Activated CD8-positive, alpha-beta memory T cell treated with anti-CD3 and anti-CD28 coated beads, Interleukin-2, amount 50 U/mL, for 1 hour (primary cell): ENCODE measurements around the gene SSBP3.
"Not testable (repeated sequence)": the region's sequence is repeated elsewhere in the genome, so short reads cannot be mapped to it uniquely, and the experiment has no call there.

Experiments
- DNase-seq: peaks from one replicate; pipeline ENCODE4 v3.0.0-alpha.2; 2020; ENCODE audit errors: extremely low read depth

Gene SSBP3

DNA sequence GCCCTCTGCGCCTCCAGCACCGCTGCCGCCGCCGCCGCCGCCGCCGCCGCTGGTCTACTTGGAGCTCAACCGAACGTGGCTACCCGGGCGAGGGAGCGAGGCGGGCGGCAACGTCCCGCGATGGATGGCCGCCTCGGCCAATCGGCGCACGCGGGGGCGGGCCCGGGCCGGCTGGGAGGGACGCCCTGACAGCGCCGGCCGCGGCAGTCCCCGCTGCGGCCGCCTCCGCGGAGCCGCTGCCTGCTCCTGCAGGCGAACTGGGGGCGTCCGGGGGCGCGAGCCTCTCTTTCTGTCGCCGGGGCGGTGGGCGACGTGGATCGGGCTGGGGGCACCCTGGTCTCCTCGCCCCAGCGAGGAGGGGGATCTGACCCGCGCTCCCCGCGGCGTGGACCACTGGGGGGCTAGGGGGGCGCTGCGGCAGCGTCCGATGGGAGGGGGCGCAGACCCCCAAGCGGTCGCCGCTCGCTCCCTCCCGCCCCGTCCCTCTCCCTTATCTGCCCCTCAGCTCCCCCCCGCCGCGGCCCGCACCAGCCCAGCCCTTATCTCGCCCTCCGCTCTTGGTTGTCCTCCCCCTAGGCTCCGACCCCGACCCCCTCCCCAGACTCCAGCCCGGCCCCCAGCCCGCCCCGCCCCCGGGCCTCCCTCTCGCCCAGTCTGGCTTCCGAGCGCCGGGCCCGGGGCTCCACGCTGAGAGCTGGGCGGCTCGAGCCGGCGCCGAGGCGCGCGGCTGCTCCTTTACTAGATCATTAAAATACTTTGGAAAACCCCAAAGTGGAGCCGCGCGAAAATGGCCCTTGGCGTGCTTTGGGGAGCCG lies at the start of gene SSBP3:
Gene SSBP3, minus strand, starts transcription at position 56 of the 815 bp plus-strand sequence.
- peak; percentile 74 for DNase-seq

DNA sequence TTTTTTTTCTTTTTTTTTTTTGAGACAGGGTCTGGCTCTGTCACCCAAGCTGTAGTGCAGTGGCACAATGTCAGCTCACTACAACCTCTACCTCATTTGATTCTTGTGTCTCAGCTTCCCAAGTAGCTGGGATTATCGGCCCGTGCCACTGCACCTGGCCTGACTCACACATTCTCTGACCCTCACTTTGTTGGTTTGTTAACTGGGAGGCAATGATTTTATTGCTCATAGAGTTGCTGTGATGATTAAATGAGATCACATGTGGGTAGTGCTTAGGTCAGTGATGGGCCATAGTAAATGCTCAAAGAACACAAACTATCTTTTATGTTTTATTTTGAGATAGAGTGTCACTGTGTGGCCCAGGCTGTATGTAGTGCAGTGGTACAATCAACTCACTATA lies 47.3 kb upstream of the SSBP3 start:
- no peak for DNase-seq

DNA sequence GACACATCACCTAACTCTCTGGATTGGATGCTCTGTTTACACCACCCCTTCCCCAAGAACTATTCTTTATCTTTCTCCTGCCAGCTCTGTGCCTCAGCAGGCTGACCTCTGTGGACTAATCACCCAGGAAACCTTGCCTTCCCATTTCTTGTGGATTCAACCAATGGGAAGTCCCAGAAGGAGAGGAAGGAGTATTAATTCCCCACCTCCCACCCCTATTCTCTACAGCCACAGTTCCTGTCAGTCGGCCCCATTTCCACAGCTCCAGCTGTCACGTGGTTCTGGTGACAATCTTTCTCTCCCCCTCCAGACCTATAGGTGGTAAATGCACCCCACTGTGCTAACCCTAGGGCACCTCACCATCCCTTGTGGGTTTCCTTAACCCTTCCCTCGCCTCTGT lies 46.8 kb upstream of the SSBP3 start:
- no peak for DNase-seq

DNA sequence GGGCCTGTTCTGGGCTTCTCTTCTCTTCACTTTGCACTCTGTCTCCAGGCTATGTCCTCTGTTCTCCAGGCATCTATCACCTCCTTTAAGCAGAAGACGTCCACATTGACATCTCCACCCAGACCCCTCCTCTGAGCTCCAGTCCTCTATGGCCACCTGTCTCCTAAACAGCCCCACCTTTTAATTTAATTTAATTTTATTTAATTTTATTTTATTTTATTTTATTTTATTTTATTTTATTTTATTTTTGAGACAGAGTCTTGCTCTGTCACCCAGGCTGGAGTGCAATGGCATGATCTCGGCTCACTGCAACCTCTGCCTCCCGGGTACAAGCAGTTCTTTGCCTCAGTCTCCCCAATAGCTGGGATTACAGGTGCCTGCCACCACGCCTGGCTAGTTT lies 43.2 kb upstream of the SSBP3 start:
- DNase-seq = not testable (repeated sequence)

DNA sequence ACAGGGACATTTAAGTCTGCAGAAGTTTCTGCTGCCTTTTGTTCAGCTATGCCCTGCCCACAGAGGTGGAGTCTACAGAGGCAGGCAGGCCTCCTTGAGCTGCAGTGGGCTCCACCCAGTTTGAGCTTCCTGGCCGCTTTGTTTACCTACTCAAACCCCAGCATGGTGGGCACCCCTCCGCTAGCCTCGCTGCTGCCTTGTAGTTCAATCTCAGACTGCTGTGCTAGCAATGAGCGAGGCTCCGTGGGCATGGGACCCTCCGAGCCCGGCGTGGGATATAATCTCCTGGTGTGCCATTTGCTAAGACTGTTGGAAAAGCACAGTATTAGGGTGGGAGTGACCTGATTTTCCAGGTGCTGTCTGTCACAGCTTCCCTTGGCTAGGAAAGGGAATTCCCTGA lies 42.6 kb upstream of the SSBP3 start:
- DNase-seq = not testable (repeated sequence)

DNA sequence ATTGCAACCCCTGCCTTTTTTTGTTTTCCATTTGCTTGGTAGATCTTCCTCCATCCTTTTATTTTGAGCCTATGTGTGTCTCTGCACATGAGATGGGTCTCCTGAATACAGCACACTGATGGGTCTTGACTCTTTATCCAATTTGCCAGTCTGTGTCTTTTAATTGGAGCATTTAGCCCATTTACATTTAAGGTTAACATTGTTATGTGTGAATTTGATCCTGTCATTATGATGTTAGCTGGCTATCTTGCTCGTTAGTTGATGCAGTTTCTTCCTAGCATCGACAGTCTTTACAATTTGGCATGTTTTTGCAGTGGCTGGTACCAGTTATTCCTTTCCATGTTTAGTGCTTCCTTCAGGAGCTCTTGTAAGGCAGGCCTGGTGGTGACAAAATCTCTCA lies 40.9 kb upstream of the SSBP3 start:
- not testable (repeated sequence) for DNase-seq

DNA sequence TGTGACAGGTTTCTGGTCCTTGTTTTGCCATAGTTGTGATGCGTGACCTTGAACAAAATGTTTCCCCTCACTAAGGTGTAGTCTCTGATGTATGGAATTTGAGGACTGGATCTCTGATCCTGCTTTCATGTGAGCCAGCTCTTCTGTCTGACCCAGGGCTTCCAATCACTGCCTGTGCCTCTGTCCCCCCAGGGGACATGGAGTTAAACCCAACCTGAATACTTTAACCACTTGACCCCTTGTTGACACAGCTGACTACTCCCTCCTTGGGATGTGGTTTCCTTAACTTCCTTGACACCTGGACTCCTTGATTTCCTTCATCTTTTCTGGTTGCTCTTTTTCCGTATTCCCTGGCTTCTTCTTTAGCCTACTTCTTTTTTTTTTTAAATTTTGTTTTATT lies 36.0 kb upstream of the SSBP3 start:
- no peak for DNase-seq

DNA sequence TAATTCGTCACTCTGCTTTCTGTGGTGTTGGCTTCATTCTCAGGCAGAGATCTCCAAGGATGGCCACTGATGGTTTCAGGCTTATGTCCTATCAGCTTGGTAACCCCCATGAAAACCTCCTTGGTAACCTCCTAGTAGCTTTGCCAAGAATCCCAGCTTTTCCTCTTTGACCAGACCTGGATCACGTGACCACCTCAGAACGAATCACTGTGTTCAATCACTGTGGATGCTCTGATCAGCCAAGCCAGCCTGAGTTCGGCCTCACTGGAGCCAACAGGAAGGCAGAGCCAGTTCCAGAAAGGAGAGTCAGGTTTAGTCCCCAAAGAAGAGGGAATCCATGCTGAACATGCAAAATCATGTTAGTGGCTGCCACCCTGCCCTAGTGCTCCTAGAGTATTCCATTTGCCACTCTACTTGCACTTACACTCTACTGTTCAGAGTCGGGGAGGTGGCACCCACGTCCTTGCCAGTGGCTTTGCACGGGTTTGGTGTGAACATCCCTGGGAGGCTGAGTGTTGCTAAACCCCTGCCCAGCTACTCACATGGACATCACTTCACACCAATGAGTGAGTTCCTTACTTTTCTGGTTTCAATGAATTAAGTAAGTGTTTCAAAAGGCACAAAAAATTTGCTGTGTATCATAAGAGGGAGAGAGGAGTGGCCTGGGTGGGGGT lies 33.5 kb upstream of the SSBP3 start:
- no peak for DNase-seq

DNA sequence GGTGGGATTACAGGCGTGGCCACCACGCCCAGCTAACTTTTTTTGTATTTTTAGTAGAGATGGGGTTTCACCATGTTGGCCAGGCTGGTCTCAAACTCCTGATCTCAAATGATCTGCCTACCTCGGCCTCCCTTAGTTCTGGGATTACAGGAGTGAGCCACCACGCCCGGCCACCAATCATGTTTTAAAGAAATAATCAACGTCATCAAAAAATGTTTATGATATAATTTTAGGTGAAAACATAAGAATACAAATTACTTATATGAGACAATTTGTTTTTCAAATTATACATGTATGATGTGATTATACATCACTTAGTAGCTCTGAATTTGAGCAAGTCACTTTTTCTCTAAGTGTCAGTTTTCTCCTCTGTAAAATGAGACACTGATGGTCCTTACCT lies 31.6 kb upstream of the SSBP3 start:
- DNase-seq = no peak

DNA sequence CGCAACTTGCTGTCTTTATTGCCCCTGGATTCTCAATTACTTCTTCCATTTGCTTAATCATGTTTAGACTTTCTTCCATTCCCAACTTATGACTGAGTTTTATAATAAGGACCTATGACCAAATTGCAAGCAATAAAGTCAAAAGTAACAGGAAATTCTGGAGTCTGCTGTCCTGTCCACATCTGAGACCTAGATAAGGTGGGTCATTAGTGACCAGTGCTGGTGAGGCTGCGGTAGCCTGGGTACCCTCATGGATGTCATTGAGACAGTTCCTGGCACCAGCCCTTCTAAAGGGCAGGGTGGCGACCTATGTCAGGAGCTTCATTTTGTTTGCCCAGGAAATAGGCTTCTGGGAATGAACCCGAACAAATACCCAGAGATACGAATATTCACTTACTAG lies 30.6 kb upstream of the SSBP3 start:
- no peak for DNase-seq

DNA sequence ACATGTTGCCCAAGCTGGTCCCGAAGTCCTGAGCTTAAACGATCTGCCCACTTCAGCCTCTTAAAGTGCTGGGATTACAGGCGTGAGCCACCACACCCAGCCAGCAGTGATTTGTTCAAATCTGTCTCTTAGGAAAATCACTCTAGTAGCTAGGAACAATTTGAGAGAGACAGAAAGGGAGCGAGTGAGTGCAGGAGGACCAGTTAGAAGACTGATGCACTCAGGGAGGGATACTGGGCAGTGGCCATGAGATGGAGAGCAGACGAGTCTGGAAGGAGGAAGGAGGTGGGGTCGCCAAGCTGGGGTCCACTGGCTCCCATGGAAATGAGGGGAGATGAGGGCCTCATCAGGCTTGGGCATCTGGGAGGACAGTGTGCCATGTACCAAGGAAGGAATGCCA lies 23.6 kb upstream of the SSBP3 start:
- no peak for DNase-seq

DNA sequence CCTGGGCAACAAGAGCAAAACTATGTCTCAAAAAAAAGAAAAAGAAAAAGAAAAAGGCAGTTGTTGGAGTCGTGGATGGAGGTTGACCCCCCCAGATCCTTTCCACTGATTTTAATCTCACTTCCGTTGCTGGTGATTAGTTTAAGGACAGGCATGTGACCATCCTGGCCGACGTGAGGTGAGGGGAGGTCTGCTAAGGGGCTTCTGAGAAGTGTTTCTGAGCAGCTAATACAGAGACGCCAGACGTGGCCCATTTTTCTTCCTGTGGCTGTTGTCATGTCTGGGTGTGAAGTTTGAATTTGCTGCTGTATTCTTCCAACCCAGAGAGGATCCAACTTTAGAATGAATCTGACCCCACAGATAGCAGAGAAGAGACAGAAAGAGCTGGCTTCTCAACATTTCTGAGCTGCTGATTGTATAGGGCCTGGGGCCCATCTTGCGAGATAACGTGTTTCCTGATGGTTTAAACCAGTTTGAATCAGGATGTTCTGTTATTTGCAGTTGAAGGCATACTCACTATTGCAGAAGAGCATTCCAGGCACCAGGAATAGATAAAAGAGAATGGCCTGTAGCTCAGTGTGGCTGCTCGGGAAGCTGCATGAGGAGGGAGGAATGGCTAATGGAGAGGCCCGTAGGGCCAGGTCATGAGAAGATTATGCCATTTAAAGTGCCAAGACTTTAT lies 22.8 kb upstream of the SSBP3 start:
- DNase-seq = no peak

DNA sequence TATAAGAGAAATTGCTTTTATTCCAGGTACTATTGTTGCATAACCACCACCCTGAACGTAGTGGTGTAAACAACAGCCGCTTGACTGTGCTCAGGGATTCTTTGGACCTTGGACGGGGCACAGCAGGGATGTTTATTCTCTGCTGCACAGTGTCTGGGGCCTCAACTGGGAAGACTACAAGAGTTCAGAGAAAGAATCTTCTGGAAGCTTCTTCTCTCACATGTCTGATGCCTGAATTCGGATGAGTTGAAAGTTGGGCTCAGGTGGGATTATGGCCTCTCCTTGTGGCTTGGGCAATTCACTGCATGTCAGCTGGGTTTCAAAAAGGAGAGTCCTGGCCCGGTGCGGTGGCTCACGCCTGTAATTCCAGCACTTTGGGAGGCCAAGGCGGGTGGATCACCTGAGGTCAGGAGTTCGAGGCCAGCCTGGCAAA lies 19.0 kb upstream of the SSBP3 start:
- DNase-seq = no peak

DNA sequence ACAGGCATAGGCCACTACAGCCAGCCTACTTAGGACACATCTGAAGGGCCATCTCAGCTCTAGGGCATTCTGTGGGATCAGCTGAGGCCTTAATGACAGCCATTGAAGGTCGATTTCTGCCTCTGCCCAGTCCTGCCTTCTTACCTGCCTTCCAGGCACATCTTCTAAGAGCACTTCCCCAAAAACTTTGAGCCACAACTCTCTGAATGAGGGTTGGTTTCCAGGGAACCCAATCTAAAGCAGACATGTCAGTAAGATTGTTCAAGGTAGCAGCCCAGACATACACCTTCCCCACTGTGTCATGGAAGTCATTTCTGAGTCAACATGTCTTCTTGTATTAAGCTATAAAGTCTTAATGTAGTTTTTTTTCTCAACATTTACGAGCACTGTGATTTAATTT lies 18.2 kb upstream of the SSBP3 start:
- DNase-seq = no peak

DNA sequence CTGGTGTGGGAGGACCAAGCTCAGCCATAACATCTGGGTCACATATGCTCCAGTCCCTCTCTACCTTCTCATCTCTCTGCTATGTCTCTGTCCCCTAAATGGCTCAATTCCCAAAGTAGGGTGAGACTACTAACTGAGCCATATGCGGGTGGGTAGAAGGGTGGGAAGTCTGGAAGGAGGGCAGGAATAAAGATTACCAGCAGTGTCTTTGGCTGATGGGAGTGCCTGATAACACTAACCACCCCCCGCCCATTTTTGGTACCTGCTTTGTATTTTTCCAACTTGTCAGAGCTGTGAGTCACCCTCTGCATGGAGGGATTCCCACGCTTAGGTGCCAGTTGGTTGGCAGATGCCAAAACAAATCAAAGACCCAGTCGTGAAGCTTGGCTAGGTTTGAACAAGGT lies 14.9 kb upstream of the SSBP3 start:
- DNase-seq = no peak

DNA sequence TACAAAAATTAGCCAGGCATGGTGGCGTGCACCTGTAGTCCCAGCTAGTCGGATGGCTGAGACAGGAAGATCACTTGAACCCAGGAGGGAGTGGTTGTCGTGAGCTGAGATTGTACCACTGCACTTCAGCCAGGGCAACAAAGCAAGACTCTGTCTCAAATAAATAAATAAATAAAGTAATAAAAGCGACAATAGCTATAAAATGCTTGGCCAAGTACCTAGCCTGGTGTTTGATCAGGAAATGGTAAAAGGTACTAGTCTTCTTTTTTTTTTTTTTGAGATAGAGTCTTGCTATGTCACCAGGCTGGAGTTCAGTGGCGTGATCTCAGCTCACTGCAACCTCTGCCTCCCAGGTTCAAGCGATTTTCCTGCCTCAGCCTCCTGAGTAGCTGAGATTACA lies 12.4 kb upstream of the SSBP3 start:
- not testable (repeated sequence) for DNase-seq

DNA sequence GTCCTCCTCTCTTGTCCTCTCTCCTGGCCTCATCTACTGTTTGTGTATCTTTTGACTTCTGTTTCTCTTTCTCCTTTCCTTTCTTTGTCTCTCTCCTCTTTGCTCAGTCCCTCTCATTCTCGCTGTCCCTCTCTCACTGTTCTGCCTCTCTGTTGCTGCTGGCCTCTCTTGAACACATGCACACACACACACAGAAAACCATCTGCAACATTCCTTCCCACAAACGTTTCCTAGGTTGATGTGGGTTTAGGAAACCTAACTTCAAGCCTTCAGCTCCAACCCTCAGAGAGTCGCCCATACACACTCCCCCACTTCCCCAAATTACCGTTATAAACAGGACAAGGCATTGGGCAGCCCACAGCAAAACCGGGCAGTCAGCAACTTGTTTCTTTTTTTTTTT lies 10.9 kb upstream of the SSBP3 start:
- no peak for DNase-seq

DNA sequence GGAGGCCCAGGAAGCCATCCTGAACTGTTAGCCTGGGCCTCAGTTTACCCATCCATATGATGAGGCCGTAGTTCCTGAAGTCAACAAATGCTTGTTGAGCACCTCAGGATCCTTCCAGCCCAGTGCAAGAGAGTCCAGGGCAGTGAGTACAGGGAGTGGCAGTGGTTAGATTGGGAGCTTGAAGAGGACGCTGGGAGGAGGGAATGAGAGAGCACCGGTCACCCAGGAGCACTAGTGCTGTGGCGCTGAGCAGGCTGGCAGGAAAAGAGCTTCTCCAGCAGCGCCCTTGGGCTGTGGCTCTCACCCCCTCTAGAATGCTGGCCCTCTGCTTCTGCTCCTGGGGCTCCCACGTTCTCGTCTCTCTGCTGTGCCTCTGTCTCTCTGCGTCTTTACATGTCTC lies 10.2 kb upstream of the SSBP3 start:
- DNase-seq = no peak

DNA sequence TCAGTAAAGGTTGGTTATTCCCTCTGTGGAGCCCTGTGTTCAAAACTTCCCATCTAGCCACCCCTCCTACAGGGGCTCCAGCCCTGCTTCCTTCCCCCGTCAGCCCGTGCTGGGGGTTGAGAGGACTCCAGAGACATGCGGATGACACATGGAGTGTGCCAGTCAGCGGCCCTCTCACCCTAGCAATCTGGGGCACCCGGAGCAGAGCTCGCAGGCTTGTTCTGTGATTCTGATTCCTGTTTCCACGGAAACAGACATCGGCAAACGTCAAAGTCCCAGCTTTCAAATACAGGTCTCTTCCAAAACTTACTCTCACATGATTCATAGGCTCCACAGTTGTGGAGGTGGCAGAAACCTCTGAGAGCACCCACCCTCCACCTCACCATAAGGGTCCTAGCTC lies 9.8 kb upstream of the SSBP3 start:
- no peak for DNase-seq

DNA sequence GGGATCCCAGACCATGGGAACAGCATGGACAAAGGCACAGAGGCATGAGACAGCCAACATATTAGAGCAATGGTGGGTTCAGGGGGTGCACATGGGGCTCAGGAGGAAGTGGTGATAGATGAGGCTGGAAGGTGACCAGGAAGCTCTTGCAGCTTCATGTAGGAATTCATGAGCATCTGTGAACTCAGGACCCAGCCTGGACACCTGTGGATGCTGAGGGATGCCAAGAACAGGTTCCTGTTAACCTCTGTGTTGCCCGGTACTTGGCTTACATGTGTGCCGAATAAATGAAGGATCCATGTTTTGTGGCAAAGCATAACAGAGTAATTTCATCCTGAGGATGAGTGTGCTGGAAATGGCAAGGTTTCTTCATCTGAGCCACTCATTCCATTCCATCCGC lies 9.3 kb upstream of the SSBP3 start:
- no peak for DNase-seq

DNA sequence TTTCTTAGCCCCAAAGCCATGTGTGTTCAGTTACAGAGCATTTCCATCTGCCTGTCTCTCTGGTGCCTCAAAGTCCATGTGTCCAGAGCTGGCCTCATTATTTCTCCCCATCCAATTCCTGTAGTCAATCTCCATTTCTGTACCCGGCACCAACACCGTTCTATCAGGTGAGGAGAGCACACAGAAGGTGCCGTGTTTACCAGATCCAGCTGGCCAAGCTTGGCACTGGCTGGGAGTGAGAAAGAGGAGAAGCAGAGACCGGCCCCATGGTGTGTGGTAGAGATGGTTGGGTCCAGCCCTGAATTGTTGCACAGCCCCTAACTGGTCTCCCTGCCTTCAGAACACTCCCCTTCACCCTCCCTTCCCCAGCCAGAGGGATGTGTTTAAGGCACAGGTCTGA lies 7.5 kb upstream of the SSBP3 start:
- DNase-seq = no peak

DNA sequence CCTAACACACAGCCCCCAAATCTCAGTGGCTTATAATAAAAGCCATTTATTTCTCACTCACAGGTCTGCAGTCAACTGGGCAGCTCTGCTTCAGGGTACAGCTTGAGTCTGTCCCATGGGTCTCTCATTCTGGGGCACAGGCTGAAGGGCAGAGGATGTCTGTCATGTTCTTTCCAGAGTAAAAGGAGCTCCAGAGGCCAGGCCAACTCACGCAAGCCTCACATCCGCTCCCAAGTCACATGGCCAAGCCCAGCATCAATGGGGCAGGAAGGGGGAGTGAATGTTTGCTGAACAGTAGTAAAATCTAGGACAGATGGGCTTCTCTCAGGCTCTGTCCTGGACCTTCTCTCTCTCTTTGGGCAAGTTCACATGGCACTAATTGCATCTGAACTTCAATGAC lies 7.1 kb upstream of the SSBP3 start:
- no peak for DNase-seq

DNA sequence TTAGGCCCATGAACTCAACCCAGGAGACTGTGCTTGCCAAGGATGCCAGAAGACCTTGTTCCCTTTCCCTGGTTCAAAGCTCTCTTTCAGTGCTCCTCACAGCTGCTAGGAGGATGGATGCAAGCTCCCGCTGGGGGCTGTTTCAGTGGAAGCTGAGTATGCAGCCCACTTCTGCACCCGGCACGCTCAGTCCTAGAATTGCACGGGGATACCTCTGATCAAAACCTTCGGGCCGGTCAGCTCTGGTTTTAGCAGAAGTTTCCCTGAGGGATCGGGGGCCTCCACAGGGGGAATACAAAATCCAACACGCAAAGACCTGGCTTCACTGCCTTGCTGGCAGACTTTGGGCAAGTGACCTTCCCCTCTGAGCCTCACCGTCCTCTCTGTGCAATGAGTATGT lies 4.2 kb upstream of the SSBP3 start:
- DNase-seq = no peak
